IPS-18a (cell line): ENCODE data around the gene HNRNPAB.

ENCODE experiments used
- H3K27ac ChIP-seq: one replicate; pipeline ENCODE4 v1.5.1; 2013; ENCODE audit warnings: low read length
- H3K27me3 ChIP-seq: one replicate; pipeline ENCODE4 v1.6.1; 2013; ENCODE audit warnings: mild to moderate bottlenecking, low read length; ENCODE audit not compliant: control insufficient read depth, insufficient read depth
- H3K36me3 ChIP-seq: one replicate; pipeline ENCODE4 v1.6.1; 2013; ENCODE audit warnings: low read depth, low read length; ENCODE audit not compliant: control insufficient read depth
- H3K4me1 ChIP-seq: one replicate; pipeline ENCODE4 v1.6.1; 2013; ENCODE audit warnings: low read depth, low read length; ENCODE audit not compliant: control insufficient read depth
- H3K4me3 ChIP-seq: one replicate; pipeline ENCODE4 v1.5.1; 2013; ENCODE audit warnings: low read length
- H3K9ac ChIP-seq: one replicate; pipeline ENCODE4 v1.6.1; 2013; ENCODE audit warnings: mild to moderate bottlenecking, low read length, moderate library complexity
- H3K9me3 ChIP-seq: one replicate; pipeline ENCODE4 v1.6.1; 2013; ENCODE audit warnings: low read depth, low read length; ENCODE audit not compliant: control insufficient read depth

Gene HNRNPAB

DNA sequence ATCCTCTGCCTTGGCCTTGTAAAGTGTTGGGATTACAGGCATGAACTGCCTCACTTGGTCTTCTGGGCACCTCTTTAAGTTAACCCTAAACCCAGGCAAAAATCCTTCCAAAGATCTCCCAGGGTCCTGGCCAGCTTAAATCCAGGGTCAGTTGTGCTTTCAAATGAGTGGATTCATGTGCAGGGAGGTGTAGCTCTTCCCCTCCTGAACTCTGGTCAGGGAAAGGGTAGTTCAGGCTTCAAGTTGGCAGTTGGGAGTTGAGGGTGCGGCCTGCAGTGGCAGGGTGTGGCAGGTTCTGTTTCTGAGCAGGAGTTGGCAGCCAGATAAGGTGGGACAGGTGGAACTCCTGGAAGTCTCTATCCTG lies 3.6 kb downstream of the HNRNPAB start:
- Histone ChIP-seq H3K9ac (no peak overlapping the region), H3K4me1 (peaks cover 7% of the 10 kb centered on the region), H3K27me3 (no peaks in the 10 kb centered on the region), H3K36me3 (peaks cover 76% of the 10 kb centered on the region), H3K27ac (no peak overlapping the region), H3K4me3 (no peak overlapping the region), H3K9me3 (no peaks in the 10 kb centered on the region)

DNA sequence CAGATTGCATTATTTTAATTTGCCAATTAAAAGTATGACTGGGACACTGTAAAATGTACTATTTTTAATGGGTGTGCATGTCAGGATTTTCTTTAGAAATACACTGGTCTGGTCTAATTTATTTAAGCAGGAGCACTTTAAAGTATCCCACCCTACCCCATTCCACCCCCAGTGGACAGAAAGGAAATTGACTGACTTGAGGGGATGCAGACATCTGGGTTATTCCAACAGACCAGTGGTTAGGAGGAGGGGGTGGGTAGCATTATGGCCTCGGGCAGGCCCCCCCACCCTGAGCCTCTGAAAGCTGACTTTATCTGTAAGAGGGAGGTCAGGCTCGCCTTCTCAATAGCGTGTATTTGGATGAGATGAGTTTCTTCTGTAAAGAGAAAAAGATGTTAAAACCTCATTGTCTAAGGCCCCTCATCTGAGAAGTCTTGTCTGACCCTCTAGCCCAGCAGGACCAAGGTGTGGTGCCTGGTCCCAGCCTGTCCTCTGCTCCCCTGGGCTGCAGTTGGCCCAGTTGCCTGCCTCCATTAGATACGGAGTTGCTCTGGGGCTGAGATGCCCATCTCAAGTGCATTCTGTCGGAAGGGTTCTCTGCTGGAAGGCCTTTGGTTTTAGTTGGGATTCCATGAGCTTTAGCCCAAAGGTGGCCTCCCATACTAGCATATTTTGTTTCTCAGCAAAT lies 4.4 kb downstream of the HNRNPAB start:
- H3K4me1 ChIP-seq: peaks cover 7% of the 10 kb centered on the region
- H3K9me3 ChIP-seq: no peaks in the 10 kb centered on the region
- H3K27me3 ChIP-seq: no peaks in the 10 kb centered on the region
- no peak overlapping the region for H3K9ac ChIP-seq
- no peak overlapping the region for H3K27ac ChIP-seq
- no peak overlapping the region for H3K4me3 ChIP-seq
- peaks cover 84% of the 10 kb centered on the region for H3K36me3 ChIP-seq

DNA sequence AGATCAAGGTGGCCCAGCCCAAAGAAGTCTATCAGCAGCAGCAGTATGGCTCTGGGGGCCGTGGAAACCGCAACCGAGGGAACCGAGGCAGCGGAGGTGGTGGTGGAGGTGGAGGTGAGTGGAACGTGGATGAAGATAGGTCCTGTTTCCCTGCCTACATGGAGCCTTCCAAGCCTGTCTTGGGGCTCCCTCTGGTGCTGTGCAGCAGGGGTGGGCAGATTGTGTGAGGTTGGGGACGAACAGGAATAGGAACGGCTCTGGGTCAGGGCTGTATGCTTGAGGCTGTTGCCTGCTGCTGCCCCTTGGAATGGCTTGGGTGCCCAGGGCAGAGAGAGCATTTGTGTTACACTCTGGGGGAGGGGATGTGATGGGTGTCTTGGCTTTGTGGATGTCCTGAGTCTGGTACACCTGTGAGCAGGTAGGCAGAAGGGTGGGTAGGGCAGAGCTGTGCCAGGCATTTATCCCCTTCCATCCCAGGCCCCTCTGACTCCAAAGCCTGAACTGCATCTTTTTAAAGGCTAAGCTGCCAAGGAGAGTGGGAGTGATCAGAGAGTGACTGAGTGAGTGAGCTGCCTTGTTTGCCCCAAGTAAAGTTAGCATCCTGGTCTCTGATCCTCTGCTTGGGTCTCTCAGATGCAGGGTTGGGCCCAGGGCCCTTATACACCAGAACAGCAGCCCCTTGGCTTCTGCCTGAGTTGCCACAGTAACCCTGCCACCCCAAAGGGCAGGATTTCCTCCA lies 5.2 kb downstream of the HNRNPAB start:
- Histone ChIP-seq H3K27me3 (no peaks in the 10 kb centered on the region), H3K36me3 (peaks cover 92% of the 10 kb centered on the region), H3K9me3 (no peaks in the 10 kb centered on the region), H3K9ac (no peak overlapping the region), H3K4me1 (peaks cover 7% of the 10 kb centered on the region), H3K27ac (no peak overlapping the region), H3K4me3 (no peak overlapping the region)

DNA sequence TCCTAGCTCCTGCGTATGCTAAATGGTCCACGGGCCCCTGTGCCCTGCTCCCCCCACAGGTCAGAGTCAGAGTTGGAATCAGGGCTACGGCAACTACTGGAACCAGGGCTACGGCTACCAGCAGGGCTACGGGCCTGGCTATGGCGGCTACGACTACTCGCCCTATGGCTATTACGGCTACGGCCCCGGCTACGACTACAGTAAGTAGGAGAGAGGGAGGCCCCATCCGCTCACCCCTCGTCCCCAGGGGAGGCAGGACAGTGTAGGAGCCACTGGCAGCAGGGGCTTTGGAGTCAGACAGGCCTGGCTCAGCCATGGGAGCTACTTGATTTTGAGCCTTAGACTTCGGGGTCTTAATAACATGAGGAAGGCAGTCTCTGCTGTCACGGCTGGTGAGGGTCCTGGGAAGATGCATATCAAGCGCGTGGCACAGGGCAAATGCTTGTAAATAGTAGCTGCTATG lies 5.8 kb downstream of the HNRNPAB start:
- H3K9me3 ChIP-seq: no peaks in the 10 kb centered on the region
- H3K4me1 ChIP-seq: peaks cover 7% of the 10 kb centered on the region
- peaks cover 98% of the 10 kb centered on the region for H3K36me3 ChIP-seq
- H3K4me3 ChIP-seq: no peak overlapping the region
- no peaks in the 10 kb centered on the region for H3K27me3 ChIP-seq
- no peak overlapping the region for H3K9ac ChIP-seq
- H3K27ac ChIP-seq: no peak overlapping the region

DNA sequence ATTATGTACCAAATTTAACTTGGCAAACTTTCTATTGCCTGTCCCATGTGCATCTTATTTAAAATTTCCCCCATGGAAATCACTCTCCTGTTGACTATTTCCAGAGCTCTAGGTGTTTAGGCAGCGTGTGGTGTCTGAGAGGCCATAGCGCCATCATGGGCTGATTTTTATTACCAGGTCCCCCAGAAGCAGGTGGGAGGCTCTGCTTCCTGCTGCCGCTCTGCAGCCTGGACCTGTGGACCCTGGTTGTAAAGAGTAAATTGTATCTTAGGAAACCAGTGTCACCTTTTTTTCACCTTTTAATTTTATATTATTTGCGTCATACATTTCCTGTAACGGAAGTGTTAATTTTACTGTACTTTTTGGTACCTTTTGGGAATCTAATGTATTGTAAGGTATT lies 6.4 kb downstream of the HNRNPAB start:
- no peak overlapping the region for H3K9ac ChIP-seq
- H3K27ac ChIP-seq: no peak overlapping the region
- H3K36me3 ChIP-seq: peaks cover 98% of the 10 kb centered on the region
- peaks cover 7% of the 10 kb centered on the region for H3K4me1 ChIP-seq
- H3K4me3 ChIP-seq: no peak overlapping the region
- no peaks in the 10 kb centered on the region for H3K27me3 ChIP-seq
- H3K9me3 ChIP-seq: no peaks in the 10 kb centered on the region

DNA sequence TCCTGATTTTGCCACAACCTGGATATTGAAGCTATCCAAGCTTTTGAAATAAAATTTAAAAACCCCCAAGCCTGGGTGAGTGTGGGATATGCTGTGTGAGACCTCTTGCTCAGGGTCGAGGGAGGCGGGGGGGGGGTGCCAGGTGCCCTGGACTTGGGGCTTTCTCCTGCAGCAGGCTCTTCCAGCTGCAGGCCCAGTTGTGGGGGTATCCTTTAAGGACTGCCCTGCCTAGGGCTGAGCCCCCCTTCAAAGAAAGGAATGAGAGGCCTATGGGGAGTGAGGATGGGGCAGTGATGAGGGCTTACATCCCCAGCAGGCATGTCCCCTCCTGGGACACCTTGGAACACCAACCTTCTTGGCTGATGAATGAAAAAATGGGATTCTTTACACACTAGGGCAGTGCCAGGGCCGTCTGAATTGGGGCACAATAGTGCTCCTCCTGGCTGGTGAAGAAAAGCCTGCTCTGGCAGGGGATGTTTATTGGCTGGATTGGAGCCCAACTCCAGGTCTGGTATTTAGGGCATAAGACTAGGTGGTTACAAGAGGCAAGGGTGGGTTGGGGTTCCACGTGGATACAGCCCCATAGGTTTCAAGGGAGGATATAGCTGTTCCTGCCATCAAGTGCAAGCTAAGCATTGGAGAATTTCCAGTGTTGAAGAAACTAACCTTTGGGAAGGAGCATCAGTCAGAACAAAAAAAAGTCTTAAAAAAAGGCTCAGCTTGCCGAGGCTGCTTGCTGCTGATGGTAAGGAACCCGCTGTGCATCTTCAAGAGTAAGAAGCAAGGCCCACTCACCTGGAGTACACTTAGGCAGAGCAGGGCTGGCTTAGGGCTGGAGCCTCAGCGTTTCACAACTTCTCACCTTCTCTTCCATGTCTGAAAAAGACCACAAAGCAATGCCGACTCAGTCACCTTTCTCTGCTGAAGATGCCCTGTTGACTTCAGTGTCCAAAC lies 7.0 kb downstream of the HNRNPAB start:
- Histone ChIP-seq H3K27me3 (no peaks in the 10 kb centered on the region), H3K36me3 (peaks cover 98% of the 10 kb centered on the region), H3K9me3 (no peaks in the 10 kb centered on the region), H3K27ac (no peak overlapping the region), H3K4me1 (peaks cover 4% of the 10 kb centered on the region), H3K4me3 (no peak overlapping the region), H3K9ac (no peak overlapping the region)

DNA sequence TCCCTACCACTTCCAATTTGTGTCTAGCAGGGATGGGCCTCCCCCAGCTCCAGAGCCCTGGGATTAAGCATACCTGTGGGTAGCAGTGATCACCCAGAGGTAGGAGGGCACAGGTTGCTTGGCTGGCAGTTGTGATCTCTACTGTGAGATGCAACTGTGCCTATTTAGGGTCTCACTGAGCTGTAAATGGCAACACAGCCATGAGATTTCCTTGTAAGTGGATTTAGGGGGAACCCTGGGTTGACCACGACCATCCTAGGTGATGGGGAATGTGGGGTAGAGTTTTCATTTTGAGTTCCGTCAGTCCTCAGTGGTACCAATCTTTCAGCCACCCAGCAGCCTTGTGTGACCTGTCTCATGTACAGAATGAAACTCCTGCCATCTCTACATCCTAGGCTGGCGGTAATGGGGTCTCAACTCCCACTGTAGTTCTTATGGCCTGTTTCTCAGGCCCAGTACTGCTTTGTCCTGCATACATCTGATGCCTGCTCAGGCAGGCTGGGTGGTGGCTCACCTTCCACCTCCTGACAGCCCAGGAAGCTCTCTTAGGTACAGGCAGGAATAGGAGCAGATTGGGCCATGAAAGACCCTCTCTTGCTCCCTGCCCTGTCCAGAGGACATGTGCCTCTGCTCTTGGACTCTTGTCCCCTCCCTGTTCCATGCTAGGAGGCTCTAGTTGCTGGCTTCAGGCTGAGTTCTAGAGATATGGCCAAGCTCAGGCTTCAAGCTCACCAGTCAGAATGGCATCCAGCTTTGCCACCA lies 8.1 kb downstream of the HNRNPAB start:
- Histone ChIP-seq H3K27ac (no peak overlapping the region), H3K4me3 (no peak overlapping the region), H3K9ac (no peak overlapping the region), H3K4me1 (no peaks in the 10 kb centered on the region), H3K27me3 (no peaks in the 10 kb centered on the region), H3K36me3 (peaks cover 93% of the 10 kb centered on the region), H3K9me3 (no peaks in the 10 kb centered on the region)

DNA sequence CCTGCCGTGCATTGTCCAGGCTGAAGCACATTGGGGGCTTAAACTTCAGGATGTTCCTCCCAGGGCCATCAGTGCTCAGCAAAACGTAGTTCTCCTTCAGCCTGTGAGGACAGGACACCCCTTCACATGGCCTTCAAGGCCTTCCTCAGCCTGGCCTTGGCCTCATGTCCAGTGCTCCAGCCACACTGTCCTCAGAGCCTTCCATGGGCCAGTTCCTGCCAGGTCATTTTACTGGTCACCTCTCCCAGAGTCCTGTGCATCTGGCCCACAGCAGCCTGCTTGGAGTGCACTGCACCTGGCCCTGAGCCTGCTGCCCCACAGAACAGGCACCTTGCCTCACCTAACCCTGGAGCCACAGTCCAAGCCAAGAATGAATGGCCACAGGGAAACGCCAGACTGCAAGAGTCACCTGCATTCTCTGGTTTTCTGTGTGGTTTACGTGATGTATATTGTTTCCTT lies 8.7 kb downstream of the HNRNPAB start:
- no peaks in the 10 kb centered on the region for H3K27me3 ChIP-seq
- H3K9ac ChIP-seq: no peak overlapping the region
- no peaks in the 10 kb centered on the region for H3K9me3 ChIP-seq
- H3K4me3 ChIP-seq: no peak overlapping the region
- H3K27ac ChIP-seq: no peak overlapping the region
- no peaks in the 10 kb centered on the region for H3K4me1 ChIP-seq
- H3K36me3 ChIP-seq: peaks cover 87% of the 10 kb centered on the region

DNA sequence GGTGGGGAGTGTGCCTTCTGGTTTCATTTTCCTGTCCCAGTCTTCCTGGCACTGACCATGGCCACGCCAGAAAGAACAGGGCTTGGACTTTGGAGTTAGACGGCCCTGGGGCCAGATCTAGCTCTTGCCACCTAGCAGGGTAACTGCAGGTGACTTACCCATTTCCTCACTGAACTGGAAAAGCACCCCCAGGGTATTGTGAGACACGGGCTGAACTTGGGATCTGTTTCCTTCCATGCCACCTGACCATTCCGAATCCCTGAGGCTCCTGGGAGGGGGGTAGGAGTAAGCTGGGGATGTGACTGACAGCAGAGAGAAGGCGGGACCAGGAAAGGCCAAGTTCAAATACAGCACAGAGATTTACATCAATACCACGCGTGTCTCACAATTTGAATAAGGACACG lies 9.4 kb downstream of the HNRNPAB start:
- no peak overlapping the region for H3K9ac ChIP-seq
- H3K27ac ChIP-seq: no peak overlapping the region
- no peaks in the 10 kb centered on the region for H3K4me1 ChIP-seq
- H3K36me3 ChIP-seq: peaks cover 80% of the 10 kb centered on the region
- no peaks in the 10 kb centered on the region for H3K9me3 ChIP-seq
- no peak overlapping the region for H3K4me3 ChIP-seq
- no peaks in the 10 kb centered on the region for H3K27me3 ChIP-seq

DNA sequence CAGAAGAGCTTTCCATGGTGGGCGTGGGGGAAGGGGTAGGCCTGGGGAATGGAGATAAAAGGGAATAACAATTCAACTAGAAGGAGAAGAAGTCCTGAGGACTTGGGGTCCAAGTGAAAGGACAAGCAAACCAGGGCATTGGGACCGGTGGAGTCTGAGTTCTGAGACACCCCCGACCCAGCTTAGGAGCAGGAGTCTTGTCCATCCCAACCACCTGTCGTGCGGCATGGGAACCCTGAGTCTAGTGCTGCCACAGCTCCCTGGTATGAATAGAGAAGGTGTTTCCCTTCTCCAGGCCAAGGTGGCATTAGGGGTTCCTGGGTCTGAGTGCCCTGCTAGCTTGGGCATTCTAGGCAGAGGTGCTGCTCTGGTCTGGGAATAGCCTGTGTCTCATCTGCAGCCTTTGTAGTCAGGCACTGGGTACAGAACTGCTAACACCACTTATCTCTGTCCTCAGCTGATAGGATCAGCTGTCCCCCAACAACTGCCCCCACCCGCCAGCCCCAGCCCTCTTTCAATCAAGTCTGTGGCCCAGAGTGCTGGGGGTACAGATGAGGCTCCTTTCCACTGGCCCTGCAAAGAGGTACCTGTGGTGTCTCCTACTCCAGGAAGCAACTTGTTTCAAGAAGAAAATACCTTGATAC lies 9.9 kb downstream of the HNRNPAB start:
- no peak overlapping the region for H3K9ac ChIP-seq
- no peak overlapping the region for H3K4me3 ChIP-seq
- H3K9me3 ChIP-seq: no peaks in the 10 kb centered on the region
- H3K27me3 ChIP-seq: no peaks in the 10 kb centered on the region
- no peak overlapping the region for H3K27ac ChIP-seq
- no peaks in the 10 kb centered on the region for H3K4me1 ChIP-seq
- peaks cover 74% of the 10 kb centered on the region for H3K36me3 ChIP-seq
